ENCODE results near the gene NDUFB4.
"Not testable (repeated sequence)": the region's sequence is repeated elsewhere in the genome, so short reads cannot be mapped to it uniquely, and the experiment has no call there.

NDUFB4 gene

DNA sequence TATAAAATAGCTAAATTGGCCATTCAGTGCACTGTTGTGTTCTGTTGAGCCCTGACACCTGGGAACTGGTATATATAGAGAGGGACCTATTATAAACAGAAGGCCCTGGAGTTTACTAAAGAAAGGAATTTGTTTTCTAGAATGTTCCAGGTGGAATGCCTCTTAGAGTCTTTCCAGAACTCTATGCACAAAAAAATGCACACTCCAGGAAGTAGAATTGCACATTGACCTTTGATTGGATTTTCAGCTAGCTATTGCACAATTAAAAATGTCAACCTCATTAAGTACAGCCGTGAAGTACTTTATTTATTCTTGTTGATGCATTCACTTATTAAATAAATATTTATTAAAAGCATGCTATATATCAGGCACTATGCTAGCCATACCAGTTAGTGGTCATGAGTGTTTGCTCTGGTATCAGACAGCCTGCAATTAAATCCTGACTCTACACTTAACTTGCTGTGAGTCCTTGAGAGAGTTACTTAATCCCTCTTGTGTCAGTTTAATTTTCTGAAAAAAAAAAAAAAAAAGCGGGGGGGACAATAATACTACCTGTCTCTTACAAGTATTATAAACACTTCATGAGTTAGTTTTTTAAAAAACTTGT is 40.8 kb downstream of the NDUFB4 start:
- DNase-seq (ENCODE audit: low read depth in 2 of 2, low spot score in 1 of 2): no peak

DNA sequence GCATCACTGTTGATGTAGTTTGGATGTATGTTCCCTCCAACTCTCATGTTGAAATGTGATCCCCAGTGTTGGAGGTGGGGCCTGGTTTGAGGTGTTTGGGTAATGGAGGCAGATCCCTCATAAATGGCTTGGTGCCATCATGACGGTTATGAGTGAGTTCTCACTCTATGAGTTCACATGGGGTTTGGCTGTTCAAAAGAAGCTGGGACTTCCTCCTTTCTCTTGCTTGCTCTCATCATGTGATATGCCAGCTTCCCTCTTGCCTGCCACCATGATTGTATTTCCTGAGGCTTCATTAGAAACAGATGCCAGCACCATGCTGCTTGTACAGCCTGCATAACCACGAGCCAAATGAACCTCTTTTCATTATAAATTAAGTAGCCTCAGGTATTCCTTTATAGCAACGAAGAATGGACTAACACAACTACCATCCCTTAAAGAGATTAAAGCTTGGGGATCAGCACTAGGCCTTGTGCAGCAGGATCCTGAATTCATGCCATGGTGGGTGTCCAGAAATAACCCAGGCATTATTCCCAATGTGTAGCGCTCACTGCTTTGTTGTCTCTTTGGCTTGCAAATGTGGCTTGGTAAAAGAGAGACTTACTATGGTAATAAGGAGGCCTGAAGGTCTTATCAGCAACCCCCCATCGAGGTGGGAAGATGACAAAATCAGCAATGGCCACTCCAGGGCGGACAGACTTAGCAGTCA is 41.9 kb downstream of the NDUFB4 start:
- no peak for DNase-seq (ENCODE audit: low read depth in 2 of 2, low spot score in 1 of 2)

DNA sequence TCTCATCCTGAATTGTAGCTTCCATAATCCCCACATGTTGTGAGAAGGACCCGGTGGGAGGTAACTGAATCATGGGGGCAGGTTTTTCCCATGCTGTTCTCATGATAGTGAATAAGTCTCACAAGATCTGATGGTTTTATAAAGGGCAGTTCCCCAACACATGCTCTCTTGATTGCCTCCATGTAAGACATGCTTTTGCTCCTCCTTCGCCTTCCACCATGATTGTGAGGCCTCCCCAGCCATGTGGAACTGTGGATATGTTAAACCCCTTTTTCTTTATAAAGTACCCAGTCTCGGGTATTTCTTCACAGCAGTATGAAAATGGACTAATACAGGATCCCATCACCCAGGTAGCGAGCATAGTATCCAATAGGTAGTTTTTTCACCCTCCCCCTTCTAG is 42.7 kb downstream of the NDUFB4 start:
- DNase-seq (ENCODE audit: low read depth in 2 of 2, low spot score in 1 of 2): not testable (repeated sequence)

DNA sequence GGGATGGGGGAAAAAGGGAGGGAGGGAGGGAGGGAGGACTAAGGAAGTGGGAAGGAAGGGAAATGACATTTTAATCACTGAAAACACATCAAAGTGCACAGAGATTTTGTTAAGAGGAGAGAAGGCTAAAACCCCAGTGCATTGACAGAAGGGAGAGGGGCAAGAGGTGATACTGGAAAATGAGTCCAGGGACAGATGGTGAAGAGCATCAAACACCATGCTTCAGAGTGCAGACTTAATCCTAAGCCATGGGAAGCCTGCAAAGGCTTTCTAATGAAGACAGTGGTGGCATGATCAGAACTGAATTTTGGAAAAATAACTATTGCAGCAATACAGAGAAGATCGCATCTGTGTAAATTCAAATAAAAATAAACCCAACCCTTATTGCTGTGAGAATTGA is 44.1 kb downstream of the NDUFB4 start:
- no peak for DNase-seq (ENCODE audit: low read depth in 2 of 2, low spot score in 1 of 2)

DNA sequence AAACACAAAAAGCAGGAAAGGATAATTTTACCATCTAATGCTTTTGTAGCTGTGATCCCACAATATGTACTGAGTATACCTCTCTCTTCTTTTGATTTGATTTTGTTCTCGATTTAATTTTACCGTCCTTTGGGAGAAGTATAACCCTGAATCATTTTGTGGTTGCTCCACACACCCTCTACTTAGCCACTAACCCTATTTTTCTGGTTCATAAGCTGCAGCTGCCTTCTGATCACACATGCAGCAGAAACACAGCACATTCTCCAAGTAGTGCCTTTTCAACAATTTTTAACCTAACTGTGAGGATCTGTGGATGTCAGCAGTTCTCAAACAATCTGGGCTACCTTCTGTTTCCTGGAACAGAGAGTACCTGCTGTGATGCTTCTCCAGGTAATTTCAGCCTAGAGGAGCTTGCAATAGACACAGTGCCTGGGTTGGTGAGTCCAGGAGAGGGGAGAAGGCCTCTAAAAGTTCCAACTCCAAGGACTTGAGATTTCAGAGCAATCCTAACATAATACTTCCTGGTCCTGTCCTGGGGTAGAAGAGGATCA is 45.6 kb downstream of the NDUFB4 start:
- DNase-seq (ENCODE audit: low read depth in 2 of 2, low spot score in 1 of 2): no peak

DNA sequence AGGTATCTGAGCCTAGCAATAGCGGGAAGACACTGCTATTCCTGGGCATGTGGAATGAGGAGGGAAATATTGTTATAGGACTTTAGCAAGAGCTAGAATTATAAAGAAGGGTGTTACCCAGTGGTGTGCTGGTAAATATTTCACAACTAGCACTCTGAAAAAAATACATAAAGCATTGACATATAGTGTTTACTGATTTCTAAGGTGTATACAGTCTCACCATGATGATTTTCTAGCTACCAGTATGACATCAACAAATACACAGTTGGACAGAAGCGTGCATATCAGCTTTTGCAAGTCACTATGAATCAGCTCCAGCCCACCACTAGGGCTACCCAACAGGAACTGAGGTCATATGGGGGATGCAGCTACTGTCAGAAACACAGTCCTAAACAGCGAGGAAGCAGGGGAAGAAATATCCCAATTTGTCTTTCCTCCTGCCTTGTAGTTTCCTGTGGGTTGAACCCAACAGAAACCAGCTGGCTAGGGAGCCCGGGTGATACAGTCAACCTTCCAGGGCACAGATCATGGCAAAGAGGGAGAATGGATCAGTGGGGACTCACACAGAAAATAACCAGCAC is 46.3 kb downstream of the NDUFB4 start:
- no peak for DNase-seq (ENCODE audit: low read depth in 2 of 2, low spot score in 1 of 2)

DNA sequence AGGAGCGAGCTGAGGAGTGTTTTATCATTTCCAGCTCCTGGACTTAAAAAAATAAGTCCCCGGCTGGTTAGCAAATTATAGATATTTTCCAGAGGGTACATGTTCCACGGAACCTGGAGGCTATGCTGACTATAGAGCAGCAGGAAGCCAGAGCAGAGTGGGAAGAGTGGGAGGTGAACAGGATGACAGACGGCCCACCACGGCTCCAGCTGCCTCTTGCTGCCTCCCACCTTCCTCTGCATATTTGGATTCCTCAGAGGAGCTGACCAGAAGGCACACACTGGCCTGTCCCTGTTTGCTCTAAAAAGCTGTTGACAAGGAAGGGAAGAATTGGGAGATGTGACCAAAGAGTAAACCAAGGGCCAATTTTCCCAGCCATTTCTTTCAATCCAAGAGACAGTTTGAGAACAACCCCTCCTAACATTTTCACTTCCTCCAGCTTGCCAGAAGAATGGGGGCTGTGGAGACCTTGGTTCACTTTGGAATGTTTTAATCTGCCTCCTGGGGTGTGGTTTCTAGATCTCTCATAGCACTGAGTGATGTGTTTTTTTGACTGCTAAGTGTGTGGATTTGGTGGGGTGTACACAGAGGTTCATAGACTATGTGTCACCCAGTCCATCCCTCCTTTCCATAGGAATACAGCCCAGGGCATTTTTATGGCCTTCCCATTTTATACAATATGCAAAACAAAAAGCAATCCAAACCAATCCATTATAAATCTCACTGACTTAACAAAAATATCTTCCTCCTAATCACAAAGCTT is 49.1 kb downstream of the NDUFB4 start:
- no peak for DNase-seq (ENCODE audit: low read depth in 2 of 2, low spot score in 1 of 2)

DNA sequence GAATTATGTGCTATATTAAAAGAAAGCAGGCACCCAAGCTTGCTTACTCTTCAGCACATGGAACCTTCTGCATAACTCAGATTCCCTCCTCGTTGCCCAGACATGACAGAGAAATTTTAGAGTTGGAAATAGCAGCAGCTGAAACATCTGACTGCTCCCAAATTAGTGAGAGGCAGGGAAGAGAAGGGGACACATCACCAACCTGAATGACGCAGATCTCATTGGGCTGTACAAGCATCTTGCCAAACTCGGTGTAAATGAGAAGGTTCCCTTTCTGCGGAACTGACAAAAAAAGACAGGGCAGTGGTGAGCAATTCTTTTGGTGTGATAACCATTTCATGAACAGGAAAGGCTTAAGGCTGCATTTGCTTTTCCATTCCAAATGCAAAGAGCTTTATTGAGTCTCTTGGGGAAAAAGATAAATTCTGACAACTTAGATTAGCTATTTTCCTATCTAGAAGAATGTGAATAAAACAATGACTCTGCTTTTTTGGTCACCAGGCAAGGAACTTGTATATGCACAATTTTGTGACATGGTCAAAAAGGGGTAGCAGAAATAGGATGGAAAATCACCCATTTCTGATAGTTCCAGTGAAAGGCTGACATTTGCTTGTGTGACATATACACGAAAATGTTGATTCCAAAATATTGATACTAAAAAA is 50.8 kb downstream of the NDUFB4 start:
- DNase-seq (ENCODE audit: low read depth in 2 of 2, low spot score in 1 of 2): no peak

DNA sequence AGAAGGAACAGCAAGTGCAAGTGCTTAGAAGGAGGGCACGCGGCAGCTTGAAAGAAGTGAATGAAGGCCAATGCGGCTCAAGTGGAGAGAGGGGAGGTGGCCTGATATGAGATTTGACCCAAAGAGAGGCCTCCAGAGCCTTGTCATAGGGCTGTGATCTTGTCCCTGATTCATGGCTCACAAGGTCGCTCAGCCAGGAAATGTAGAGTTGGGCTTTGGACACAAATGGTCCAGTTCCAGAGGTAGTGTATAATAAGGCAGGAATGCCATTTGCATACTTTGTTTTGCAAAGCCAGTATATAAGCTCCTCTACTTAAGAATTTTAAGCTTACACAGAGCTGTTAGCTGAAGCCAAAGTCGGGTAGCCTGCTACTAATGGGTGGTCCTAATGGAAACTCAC is 52.2 kb downstream of the NDUFB4 start:
- DNase-seq (ENCODE audit: low read depth in 2 of 2, low spot score in 1 of 2): no peak

DNA sequence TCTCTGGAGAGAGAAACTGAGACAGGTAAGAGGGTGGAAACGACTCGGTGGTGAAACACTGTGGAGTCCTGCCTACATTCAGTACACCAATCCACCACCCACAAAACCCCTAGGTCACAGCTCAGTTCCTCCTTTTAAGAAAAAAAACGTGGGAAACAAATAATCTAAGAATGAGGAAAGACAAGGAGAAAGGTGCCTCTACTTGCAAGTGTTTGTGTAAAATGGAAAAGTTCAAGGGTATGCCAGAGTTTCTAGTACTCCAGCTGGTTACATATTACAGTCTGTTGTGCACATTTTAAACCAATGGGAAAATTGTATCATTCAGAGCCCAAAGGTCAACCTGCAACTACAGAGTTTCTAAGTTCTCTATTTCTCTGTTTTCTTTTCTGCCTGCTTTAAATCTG is 53.7 kb downstream of the NDUFB4 start:
- DNase-seq (ENCODE audit: low read depth in 2 of 2, low spot score in 1 of 2): no peak

DNA sequence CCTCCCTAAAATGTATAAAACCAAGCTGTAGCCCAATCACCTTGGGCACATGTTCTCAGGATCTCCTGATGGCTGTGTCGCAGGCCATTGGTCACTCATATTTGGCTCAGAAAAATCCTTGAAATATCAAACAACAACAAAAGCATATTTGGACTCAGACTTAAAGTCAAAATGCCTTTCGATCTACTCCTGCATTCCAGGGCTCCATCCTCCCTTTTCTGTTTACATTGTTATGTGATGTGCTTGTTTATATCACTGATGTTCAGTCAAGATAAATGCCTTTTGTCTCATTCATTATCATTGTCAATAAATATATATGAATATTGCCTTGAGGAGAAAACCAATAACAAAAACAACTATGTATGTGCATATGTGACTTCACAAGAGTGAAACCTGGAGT is 54.2 kb downstream of the NDUFB4 start:
- DNase-seq (ENCODE audit: low read depth in 2 of 2, low spot score in 1 of 2): no peak
